ENCODE data around the gene FRMD4B.

DNA sequence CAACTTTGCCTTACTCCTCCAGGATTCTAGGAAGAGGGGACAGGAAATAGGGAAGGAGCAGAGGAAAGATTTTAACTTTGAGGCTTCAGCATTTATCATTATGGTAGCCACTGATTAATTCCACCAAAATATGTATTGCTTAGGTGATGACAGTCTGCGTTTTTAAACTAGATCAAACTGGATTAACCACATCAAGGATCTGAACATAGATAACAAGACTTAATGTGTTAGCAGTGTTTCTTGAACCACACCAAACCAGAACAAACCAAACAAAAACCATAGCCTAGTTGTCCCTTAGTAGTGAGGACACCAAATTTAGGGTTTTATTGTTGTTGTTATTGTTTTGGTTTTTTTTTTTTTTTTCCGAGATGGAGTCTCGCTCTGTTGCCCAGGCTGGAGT lies 150.0 kb downstream of the FRMD4B start:
- TF ChIP-seq, protein P1, sequence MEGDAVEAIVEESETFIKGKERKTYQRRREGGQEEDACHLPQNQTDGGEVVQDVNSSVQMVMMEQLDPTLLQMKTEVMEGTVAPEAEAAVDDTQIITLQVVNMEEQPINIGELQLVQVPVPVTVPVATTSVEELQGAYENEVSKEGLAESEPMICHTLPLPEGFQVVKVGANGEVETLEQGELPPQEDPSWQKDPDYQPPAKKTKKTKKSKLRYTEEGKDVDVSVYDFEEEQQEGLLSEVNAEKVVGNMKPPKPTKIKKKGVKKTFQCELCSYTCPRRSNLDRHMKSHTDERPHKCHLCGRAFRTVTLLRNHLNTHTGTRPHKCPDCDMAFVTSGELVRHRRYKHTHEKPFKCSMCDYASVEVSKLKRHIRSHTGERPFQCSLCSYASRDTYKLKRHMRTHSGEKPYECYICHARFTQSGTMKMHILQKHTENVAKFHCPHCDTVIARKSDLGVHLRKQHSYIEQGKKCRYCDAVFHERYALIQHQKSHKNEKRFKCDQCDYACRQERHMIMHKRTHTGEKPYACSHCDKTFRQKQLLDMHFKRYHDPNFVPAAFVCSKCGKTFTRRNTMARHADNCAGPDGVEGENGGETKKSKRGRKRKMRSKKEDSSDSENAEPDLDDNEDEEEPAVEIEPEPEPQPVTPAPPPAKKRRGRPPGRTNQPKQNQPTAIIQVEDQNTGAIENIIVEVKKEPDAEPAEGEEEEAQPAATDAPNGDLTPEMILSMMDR (IDR thresholded peaks at IDR 0.05): no peak
- TF ChIP-seq TCF7L2 (IDR thresholded peaks at IDR 0.05; ENCODE audit: low read depth, low read length) (no peak), POLR2AphosphoS5 (IDR thresholded peaks at IDR 0.05; ENCODE audit: low read depth, low read length) (no peak), SIN3A (IDR thresholded peaks at IDR 0.05; ENCODE audit: borderline replicate concordance, insufficient read depth, low read depth, low read length) (no peak)
- TF ChIP-seq, protein P2, sequence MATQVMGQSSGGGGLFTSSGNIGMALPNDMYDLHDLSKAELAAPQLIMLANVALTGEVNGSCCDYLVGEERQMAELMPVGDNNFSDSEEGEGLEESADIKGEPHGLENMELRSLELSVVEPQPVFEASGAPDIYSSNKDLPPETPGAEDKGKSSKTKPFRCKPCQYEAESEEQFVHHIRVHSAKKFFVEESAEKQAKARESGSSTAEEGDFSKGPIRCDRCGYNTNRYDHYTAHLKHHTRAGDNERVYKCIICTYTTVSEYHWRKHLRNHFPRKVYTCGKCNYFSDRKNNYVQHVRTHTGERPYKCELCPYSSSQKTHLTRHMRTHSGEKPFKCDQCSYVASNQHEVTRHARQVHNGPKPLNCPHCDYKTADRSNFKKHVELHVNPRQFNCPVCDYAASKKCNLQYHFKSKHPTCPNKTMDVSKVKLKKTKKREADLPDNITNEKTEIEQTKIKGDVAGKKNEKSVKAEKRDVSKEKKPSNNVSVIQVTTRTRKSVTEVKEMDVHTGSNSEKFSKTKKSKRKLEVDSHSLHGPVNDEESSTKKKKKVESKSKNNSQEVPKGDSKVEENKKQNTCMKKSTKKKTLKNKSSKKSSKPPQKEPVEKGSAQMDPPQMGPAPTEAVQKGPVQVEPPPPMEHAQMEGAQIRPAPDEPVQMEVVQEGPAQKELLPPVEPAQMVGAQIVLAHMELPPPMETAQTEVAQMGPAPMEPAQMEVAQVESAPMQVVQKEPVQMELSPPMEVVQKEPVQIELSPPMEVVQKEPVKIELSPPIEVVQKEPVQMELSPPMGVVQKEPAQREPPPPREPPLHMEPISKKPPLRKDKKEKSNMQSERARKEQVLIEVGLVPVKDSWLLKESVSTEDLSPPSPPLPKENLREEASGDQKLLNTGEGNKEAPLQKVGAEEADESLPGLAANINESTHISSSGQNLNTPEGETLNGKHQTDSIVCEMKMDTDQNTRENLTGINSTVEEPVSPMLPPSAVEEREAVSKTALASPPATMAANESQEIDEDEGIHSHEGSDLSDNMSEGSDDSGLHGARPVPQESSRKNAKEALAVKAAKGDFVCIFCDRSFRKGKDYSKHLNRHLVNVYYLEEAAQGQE (IDR thresholded peaks at IDR 0.05; ENCODE audit: insufficient read depth in 1 of 2, low read depth in 2 of 2, low read length in 1 of 2): no peak
